T-helper 22 cell (primary cell): ENCODE measurements around the gene MT1M.
"Not testable (repeated sequence)": the region's sequence is repeated elsewhere in the genome, so short reads cannot be mapped to it uniquely, and the experiment has no call there.

Experiments
- DNase-seq: peaks from one replicate; pipeline ENCODE4 v3.0.0-alpha.2; 2020; ENCODE audit warnings: low read depth

MT1M gene

DNA sequence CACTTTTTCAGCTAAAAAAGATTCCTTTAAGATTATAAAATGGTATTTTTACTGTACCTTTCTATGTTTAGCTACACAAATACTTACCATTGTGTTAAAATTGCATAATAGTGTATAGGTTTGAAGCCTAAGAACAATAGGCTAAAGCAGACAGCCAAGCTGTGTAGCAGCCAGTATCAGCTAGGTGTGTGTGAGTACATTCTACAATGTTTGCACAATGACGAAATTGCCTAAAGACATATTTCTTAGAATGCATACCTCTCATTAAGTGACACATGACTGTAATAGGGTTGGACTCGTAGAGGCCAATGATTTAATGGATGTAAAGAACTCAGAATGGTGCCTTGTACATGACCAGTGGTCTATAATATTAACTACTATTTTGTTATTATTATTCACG is 17.4 kb downstream of the MT1M start:
- DNase-seq = no peak

DNA sequence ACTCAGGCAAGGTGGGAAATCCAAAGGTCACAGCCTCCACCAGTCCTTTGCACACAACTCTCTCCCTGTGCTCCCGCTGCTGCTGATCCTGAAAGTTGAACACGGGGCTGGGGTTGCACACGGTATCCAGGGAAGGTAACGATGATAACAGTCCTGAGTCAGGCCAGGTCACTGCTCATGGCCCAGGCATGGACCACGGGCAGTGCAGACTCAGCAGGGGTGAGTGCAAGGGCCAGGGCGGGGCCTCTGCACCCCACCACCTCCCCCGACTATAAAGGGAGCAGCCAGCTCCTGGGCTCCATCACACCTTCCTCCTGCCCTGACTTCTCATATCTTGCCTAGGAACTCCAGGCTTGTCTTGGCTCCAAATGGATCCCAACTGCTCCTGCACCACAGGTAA is 19.1 kb downstream of the MT1M start, which contains the start of gene MT1B:
MT1B (plus strand) TSS at position 301 of the 400 bp plus-strand sequence; CDS start at position 369, 68 bp downstream.
- no peak for DNase-seq

GRCh38 chr16:56652600-56652999 is 20.1 kb downstream of the MT1M start:
- DNase-seq = no peak

- no peak for DNase-seq
Measured at GRCh38 chr16:56653218-56653617, 20.8 kb downstream of the MT1M start.

GRCh38 chr16:56657555-56658326 is 25.3 kb downstream of the MT1M start, which contains the start of gene MT1F:
MT1F (plus strand) TSS chr16:56657959; CDS start chr16:56658059, 100 bp downstream.
- DNase-seq = peak; percentile 58

DNA sequence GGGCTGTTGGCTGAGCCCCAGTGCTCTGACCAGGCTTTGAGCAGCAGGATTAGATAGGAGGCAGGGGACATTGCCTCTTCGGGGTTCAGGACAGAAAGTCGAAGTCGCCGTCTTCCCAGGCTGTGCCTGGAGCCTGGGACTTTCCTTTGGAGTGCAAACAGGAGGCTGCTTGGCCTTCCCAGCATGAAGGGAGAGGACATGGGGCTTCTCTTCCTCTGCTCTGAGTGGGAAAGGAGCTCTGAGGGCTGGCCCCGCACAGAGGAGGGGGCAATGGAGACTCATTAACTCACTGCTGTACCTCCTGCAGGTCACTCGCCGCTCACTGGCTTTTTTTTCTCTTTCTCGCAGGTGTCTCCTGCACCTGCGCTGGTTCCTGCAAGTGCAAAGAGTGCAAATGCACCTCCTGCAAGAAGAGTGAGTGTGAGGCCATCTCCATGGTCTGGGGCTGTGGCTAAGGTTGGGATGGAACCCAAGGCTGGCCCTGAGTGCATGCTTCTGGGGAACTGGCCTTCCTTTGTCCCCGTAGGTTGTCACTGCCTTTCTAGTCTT is 25.9 kb downstream of the MT1M start:
- no peak for DNase-seq

DNA sequence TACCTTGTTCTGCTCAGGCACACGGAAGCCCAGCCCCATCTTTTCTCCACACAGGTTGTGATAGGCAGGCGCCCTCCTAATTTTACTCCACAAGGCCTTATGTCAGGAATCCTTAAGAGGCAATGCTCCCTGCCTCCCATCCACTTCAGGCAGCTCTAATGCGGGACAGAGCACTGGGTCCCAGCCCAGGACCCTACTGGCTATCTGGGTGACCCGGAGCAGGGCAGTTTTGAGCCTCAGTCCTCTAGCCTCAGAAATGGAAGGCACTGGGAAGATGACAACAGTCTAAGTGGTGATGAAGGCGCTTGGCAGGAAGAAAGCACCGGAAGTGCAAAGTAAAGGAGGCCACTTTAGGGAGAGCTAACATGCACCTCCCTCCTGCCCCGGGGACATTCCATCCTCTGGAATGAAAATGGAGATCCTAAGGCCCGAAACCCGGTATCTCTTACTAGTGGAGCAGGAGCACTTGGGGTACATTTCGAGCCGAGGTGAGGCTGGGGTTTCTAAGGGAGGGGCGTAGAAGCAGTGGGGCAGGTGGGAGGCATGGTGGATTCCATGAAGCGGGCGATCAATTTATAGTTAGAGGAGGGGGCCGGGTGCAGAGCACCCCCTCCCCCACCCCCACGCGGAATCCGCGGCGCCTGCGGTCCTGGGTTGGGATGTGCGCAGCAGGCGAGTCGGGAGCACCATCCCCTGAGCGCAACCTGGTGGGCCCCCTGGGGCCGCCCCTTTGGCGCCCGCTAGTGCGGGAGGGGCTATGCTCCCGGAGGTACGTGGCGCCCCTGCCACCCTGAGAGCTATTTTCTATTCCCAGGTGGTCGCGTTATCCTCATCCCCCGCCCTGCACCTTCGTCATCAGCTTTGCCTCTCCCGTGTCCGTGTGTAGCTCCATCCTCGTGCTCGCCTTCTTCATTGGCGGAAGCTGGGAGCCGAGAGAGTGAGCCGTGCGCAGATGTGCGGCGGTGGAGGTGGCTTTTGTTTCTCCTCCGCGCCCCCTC is 30.2 kb downstream of the MT1M start:
- DNase-seq = no peak

GRCh38 chr16:56664506-56664905 is 32.0 kb downstream of the MT1M start:
- DNase-seq = no peak

GRCh38 chr16:56665286-56666261 is 33.1 kb downstream of the MT1M start:
- not testable (repeated sequence) for DNase-seq

DNA sequence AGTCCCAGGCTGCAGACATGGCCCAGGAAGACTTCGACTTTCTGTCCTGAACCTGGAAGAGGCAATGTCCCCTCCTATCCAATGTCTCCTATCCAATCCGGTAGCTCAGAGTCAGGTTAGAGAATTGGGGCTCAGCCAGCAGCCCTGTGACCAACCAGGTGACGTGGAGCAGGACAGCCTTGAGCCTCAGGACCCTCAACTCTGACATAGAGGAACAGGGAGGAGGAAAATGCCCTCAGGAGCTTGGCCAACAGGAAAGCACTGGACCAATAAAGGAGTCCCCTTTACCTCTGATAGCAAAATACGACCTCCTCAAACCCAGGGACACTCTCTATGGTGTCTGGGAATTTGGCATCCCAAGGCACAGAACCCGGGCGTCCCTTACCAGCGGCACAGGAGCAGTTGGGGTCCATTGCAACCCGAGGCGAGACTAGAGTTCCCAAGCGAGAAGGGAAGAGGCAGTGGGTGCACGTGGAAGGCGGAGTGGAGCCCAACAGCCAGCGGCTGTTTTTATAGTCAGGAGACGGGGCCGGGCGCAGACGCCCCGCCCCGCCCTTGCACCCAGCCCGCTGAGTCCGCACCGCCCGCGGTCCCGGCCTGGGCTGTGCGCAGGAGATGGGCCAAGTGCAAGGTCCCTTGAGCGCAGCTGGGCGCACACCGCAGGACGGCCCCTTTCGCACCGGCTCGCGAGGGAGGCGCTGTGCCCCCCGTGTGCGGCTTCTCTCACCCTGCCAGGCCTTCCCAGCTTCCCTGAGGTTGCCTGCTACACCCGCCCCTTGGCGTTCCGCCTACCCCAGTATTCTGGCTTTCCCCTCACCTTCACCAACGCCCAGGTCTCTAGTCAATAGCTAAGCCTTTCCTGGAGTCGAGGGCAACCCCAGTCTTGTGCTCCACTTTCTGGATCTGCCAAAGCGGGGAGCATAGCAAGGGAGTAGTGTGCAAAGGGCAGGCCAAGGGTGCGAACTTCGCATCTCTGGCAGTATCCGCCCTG is 35.4 kb downstream of the MT1M start, which contains the start of gene MT1G:
MT1G (minus strand) TSS at position 485 of the 991 bp plus-strand sequence; CDS start at position 413, 72 bp downstream.
- DNase-seq = no peak

DNA sequence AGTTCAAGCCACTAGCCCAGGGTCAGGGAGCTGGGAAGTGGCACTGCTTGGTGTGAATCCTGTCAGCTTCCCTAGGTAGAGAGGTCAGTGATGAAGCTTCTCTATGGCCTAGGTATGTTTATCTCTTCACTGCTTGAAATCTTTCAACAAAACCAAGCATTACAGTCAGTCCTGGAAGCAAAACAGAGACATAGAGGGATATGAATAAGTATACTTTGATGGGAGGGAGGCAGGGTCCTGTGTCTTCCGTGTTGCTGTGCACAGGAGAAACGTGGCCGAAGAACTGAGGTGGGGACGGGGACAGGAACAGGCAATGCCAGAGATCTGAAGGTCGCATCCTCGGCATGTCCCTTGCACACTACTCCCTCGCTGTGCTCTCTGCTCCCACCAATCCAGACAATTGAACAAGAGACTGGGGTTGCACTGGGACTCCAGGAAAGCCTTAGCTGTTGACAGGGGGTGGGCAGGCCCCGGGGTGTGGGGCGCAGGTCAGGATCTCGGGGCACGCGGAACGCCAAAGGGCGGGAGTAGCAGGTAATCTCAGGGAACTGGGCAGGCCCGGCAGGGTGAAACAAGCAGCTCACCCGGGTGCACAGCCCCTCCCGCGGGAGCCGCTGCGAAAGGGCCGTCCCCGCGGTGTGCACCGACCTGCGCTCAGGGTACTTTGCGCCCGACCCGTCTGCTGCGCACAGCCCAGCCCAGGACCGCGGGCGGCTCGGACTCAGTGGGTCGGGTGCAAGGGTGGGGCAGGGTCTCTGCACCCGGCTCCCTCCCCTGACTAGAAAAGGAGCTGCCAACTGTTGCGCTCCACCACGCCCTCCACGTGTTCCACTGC is 36.8 kb downstream of the MT1M start, which contains the start of gene MT1H:
MT1H (plus strand) TSS at position 810 of the 835 bp plus-strand sequence. CDS start 71 bp downstream, outside the sequence.
- DNase-seq = no peak

DNA sequence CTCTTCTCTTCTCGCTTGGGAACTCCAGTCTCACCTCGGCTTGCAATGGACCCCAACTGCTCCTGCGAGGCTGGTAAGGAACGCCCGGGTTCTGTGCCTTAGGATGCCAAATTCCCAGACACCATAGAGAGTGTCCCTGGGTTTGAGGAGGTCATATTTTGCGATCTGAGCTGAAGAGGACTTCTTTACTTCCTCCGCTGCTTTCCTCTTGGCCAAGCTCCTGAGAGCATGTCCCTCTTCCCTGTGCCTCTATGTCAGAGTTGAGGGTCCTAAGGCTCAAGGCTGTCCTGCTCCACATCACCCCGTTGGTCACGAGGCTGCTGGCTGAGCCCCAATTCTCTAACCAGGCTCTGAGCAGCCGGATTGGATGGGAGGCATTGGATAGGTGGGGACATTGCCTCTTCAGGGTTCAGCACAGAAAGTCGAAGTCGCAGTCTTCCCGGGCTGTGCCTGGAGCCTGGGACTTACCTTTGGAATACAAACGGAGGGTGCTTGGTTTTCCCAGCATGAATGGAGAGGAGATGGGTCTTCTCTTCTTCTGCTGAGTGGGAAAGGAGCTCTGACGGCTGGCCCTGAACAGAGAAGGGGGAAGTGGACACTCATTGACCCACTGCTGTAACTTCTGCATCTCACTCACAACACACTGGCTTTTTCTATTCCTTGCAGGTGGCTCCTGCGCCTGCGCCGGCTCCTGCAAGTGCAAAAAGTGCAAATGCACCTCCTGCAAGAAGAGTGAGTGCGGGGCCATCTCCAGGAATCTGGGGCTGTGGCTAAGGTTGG is 37.6 kb downstream of the MT1M start:
- no peak for DNase-seq

DNA sequence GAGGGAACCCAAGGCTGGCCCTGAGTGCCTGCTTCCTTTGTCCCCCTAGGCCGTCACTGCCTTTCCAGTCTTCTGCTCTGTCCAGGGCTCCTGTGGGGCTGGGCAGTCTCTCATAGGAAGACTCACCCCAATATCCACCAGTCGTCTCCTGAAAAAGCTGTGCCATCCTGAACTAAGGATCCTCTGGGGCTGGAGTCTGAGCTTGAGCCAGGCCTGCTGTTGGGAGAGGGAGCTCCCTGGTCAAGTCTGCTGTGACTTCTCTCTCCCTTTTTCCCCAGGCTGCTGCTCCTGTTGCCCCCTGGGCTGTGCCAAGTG is 38.1 kb downstream of the MT1M start:
- no peak for DNase-seq

DNA sequence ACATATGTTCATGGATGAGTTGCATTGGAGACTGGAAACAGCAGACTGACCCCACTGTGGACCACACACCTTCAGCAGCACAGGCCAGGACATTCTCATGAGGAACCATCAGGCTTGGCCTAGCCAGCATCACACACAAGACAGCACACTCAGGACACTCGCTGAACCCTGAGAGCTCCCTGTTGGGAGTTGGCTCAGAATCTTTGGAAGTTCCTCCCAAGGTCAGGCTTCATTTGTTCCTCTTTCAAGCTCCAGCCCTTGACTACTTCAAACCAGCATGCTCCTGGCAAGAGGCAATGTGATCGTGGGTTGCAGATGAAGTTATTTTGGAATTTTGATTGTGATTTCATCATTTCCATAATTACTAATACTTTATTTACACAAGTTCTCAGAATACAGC is 39.2 kb downstream of the MT1M start:
- DNase-seq = not testable (repeated sequence)

DNA sequence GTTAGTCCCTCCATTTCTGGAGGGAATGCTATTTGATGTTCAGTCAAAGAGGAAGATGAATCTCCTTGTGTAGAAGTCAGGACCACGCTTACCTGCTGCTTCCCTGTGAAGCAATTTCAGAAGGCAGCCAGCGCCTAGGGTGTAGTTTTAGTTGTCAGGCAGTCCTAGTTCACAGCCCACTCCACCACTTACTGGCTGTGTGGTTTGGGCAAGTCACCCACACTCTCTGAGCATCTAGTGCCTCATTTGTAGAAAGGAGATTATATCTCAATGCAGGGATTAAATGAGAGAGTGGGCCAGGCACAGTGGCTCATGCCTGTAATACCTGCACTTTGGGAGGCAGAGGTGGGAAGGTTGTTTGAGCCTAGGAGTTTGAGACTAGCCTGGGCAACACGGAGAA is 39.7 kb downstream of the MT1M start:
- DNase-seq = not testable (repeated sequence)

- no peak for DNase-seq
Measured at GRCh38 chr16:56672761-56673536, 40.5 kb downstream of the MT1M start.

- DNase-seq = no peak
Measured at GRCh38 chr16:56673921-56674320, 41.5 kb downstream of the MT1M start.
